Measurements from ENCODE around the gene CYGB.

DNA sequence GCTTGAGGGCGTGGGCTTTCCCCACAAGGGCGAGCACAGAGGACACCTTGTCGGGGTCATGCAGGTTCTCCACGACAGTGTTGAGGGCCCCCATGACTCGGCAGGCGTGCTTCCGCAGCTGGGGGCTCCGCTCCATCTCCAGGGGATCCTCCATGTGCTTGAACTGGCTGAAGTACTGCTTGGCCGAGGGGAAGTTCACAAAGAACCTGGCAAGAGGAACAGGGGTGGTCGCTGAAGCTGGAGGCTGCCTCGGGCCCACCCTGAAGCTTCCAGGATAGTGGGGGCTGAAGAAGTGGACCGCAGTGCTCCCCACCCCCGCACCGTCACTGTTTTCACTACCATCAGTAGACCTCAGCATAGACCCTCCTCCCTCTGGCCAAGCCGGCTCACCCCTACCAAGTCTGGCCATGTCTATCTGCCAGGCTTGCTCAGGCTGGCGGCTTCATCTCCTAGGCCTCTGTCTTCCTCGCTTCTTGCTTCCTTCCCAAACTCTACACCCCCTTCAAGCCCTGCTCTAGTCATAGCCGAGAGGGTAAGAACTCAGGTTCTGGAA, 5.9 kb downstream of the CYGB start:
- TF ChIP-seq POLR2AphosphoS5 (IDR thresholded peaks at IDR 0.05), result no peak
- no peak for TF ChIP-seq EP300 (IDR thresholded peaks at IDR 0.05)

All from gastroesophageal sphincter (tissue), 2 donors.